Measurements from ENCODE around the gene KLF13.

KLF13 gene

GRCh38 chr15:31377030-31377429 is 50.4 kb downstream of the KLF13 start:
- Histone ChIP-seq H3K9ac (ENCODE audit: low read length) (no peak overlapping the region), H3K27ac (ENCODE audit: low read depth, low read length, poor library complexity, severe bottlenecking) (no peak overlapping the region), H3K4me1 (ENCODE audit: insufficient read depth, low read length, severe bottlenecking) (no peaks in the 10 kb centered on the region), H4K20me1 (ENCODE audit: insufficient read depth, low read length) (no peaks in the 10 kb centered on the region), H3K36me3 (ENCODE audit: insufficient read depth, low read length) (peaks cover 91% of the 10 kb centered on the region), H2AFZ (ENCODE audit: low read length) (no peak overlapping the region), H3K9me2 (ENCODE audit: low read depth, low read length) (no peaks in the 10 kb centered on the region), H3F3A (ENCODE audit: insufficient read depth, low read length) (no peaks in the 10 kb centered on the region), H3K9me3 (ENCODE audit: low read length) (no peaks in the 10 kb centered on the region), H3K27me3 (ENCODE audit: insufficient read depth, low read length) (no peaks in the 10 kb centered on the region), H3K4me3 (ENCODE audit: low read depth, low read length, poor library complexity, severe bottlenecking) (no peak overlapping the region), H3K79me2 (ENCODE audit: insufficient read depth, low read length) (no peaks in the 10 kb centered on the region), H3K4me2 (ENCODE audit: low read length) (no peak overlapping the region)
- TF ChIP-seq, protein P1, sequence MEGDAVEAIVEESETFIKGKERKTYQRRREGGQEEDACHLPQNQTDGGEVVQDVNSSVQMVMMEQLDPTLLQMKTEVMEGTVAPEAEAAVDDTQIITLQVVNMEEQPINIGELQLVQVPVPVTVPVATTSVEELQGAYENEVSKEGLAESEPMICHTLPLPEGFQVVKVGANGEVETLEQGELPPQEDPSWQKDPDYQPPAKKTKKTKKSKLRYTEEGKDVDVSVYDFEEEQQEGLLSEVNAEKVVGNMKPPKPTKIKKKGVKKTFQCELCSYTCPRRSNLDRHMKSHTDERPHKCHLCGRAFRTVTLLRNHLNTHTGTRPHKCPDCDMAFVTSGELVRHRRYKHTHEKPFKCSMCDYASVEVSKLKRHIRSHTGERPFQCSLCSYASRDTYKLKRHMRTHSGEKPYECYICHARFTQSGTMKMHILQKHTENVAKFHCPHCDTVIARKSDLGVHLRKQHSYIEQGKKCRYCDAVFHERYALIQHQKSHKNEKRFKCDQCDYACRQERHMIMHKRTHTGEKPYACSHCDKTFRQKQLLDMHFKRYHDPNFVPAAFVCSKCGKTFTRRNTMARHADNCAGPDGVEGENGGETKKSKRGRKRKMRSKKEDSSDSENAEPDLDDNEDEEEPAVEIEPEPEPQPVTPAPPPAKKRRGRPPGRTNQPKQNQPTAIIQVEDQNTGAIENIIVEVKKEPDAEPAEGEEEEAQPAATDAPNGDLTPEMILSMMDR (IDR thresholded peaks at IDR 0.05; ENCODE audit: low read length): no peak
- TF ChIP-seq EZH2 (IDR thresholded peaks at IDR 0.05; ENCODE audit: borderline replicate concordance, low read length): no peak

- Histone ChIP-seq H3K4me3 (ENCODE audit: low read depth, low read length, poor library complexity, severe bottlenecking) (no peak overlapping the region), H3K9me2 (ENCODE audit: low read depth, low read length) (no peaks in the 10 kb centered on the region), H3K27me3 (ENCODE audit: insufficient read depth, low read length) (no peaks in the 10 kb centered on the region), H2AFZ (ENCODE audit: low read length) (no peak overlapping the region), H3K27ac (ENCODE audit: low read depth, low read length, poor library complexity, severe bottlenecking) (no peak overlapping the region), H3K36me3 (ENCODE audit: insufficient read depth, low read length) (peaks cover 77% of the 10 kb centered on the region), H3K4me2 (ENCODE audit: low read length) (no peak overlapping the region), H3K9me3 (ENCODE audit: low read length) (no peaks in the 10 kb centered on the region), H3K79me2 (ENCODE audit: insufficient read depth, low read length) (no peaks in the 10 kb centered on the region), H3K9ac (ENCODE audit: low read length) (no peak overlapping the region), H4K20me1 (ENCODE audit: insufficient read depth, low read length) (no peaks in the 10 kb centered on the region), H3K4me1 (ENCODE audit: insufficient read depth, low read length, severe bottlenecking) (no peaks in the 10 kb centered on the region), H3F3A (ENCODE audit: insufficient read depth, low read length) (no peaks in the 10 kb centered on the region)
- TF ChIP-seq, protein P1 (IDR thresholded peaks at IDR 0.05; ENCODE audit: low read length): no peak
- TF ChIP-seq EZH2 (IDR thresholded peaks at IDR 0.05; ENCODE audit: borderline replicate concordance, low read length): no peak
These were observed 51.8 kb downstream of the KLF13 start for GRCh38 chr15:31378363-31378903.

DNA sequence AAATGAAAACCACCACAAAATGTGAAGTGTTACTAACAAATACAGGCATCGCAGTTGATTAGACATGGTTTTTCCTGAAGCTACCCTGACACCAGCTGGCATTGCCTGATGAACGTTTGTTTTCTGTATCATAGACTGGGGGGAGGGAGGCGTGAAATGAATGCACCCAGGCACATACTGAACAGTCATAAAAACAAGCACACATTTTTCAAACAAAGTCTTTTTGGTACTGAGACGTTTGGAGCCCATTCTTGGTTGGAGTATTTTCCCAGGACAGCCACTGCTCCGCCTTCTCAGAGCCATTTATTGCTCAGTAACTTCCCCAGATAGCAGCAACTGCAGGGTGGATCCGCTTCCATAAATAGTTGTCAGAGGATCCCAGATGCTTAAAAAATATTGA is 52.4 kb downstream of the KLF13 start:
- Histone ChIP-seq H4K20me1 (ENCODE audit: insufficient read depth, low read length) (no peaks in the 10 kb centered on the region), H3K4me2 (ENCODE audit: low read length) (no peak overlapping the region), H3K4me1 (ENCODE audit: insufficient read depth, low read length, severe bottlenecking) (no peaks in the 10 kb centered on the region), H3F3A (ENCODE audit: insufficient read depth, low read length) (no peaks in the 10 kb centered on the region), H3K4me3 (ENCODE audit: low read depth, low read length, poor library complexity, severe bottlenecking) (no peak overlapping the region), H3K9me3 (ENCODE audit: low read length) (no peaks in the 10 kb centered on the region), H3K27me3 (ENCODE audit: insufficient read depth, low read length) (no peaks in the 10 kb centered on the region), H3K27ac (ENCODE audit: low read depth, low read length, poor library complexity, severe bottlenecking) (no peak overlapping the region), H3K9me2 (ENCODE audit: low read depth, low read length) (no peaks in the 10 kb centered on the region), H3K9ac (ENCODE audit: low read length) (no peak overlapping the region), H3K36me3 (ENCODE audit: insufficient read depth, low read length) (peaks cover 71% of the 10 kb centered on the region), H3K79me2 (ENCODE audit: insufficient read depth, low read length) (no peaks in the 10 kb centered on the region), H2AFZ (ENCODE audit: low read length) (no peak overlapping the region)
- TF ChIP-seq, protein P1 (IDR thresholded peaks at IDR 0.05; ENCODE audit: low read length): no peak
- TF ChIP-seq EZH2 (IDR thresholded peaks at IDR 0.05; ENCODE audit: borderline replicate concordance, low read length): no peak

All from OCI-LY1 (cell line).